Endothelial cell of umbilical vein (primary cell): ENCODE results near the gene RABGAP1. TPM values are rescaled to one million over a fixed set of nuclear protein-coding genes. Genes with fewer than 3 reads are reported as not detected.

Source experiments
- BruUV-seq: library from RNA; stranded (reverse); fragments of 400-500 nt; replicated peaks from 2 replicates; lab custom pipeline; 2021; lab: Mats Ljungman, UMichigan
- CTCF ChIA-PET: fragments of 300-600, 350-600 bp; sonication (Branson Sonifier 250); formaldehyde crosslinking; loops from one replicate; lab custom pipeline; 2021; ENCODE audit warnings: antibody characterized with exemption, inconsistent platforms; lab: Charles Lee
- POLR2A ChIA-PET: fragments of 300-600, 350-600 bp; sonication (Branson Sonifier 250); formaldehyde crosslinking; loops from one replicate; lab custom pipeline; 2021; ENCODE audit warnings: antibody characterized with exemption, inconsistent platforms; lab: Charles Lee
- DNase-seq: peaks from one replicate; pipeline ENCODE4 v3.0.0-alpha.2; 2011; ENCODE audit warnings: low read depth, low spot score
- FAIRE-seq: peaks from 2 replicates; lab custom pipeline; 2011; peaks lifted over from hg19 to GRCh38; lab: Jason Lieb, UNC
- H2AFZ ChIP-seq: 2 replicates; pipeline ENCODE4 v1.6.0; 2012; ENCODE audit warnings: low read depth, low read length, control low read depth, inconsistent platforms
- H3K27ac ChIP-seq: 2 replicates; pipeline ENCODE4 v1.5.1; 2011; ENCODE audit warnings: low read depth, mild to moderate bottlenecking, control low read depth, low read length, moderate library complexity; ENCODE audit not compliant: insufficient read depth
- H3K27me3 ChIP-seq, 2 experiments: 2 replicates each; pipeline versions ENCODE4 v1.6.0 to v1.6.1; 2011; ENCODE audit warnings: low read length in 2 of 2, mixed read lengths in 1 of 2; ENCODE audit not compliant: control insufficient read depth in 2 of 2, insufficient read depth in 2 of 2
- H3K36me3 ChIP-seq, 2 experiments: 2 replicates in 1 of 2; 3 replicates in 1 of 2; pipeline ENCODE4 v1.5.1; 2011; ENCODE audit warnings: low read length in 2 of 2, mild to moderate bottlenecking in 1 of 2, moderate library complexity in 1 of 2; ENCODE audit not compliant: control insufficient read depth in 2 of 2, insufficient read depth in 2 of 2; ENCODE audit errors: extremely low read depth in 1 of 2
- H3K4me1 ChIP-seq: 3 replicates; pipeline ENCODE4 v1.5.1; 2011; ENCODE audit warnings: mild to moderate bottlenecking, low read length; ENCODE audit not compliant: control insufficient read depth, insufficient read depth; ENCODE audit errors: extremely low read depth
- H3K4me2 ChIP-seq: 2 replicates; pipeline ENCODE4 v1.6.1; 2011; ENCODE audit warnings: low read length, control low read depth, mixed read lengths; ENCODE audit not compliant: insufficient read depth
- H3K4me3 ChIP-seq, 3 experiments: fragments of 200-600 bp in 1 of 3; sonication (generic), shearing (Covaris generic) in 1 of 3; replicated peaks in 1 of 3; 2 replicates each; pipeline ENCODE4 v1.5.1; 2011 to 2016; ENCODE audit warnings: control low read depth in 3 of 3, low read length in 3 of 3, mild to moderate bottlenecking in 2 of 3, inconsistent platforms in 1 of 3, low read depth in 1 of 3, moderate library complexity in 1 of 3; ENCODE audit not compliant: insufficient read depth in 1 of 3
- H3K79me2 ChIP-seq: 2 replicates; pipeline ENCODE4 v1.6.0; 2012; ENCODE audit warnings: low read length, inconsistent platforms; ENCODE audit not compliant: control insufficient read depth, insufficient read depth
- H3K9ac ChIP-seq: replicated peaks from 2 replicates; pipeline ENCODE3; 2011; ENCODE audit warnings: low read length, control low read depth; ENCODE audit not compliant: insufficient read depth; ENCODE audit errors: extremely low read depth
- H3K9me1 ChIP-seq: replicated peaks from 3 replicates; pipeline ENCODE4 v1.6.0; 2011; ENCODE audit warnings: mild to moderate bottlenecking, low read length; ENCODE audit not compliant: control insufficient read depth, insufficient read depth; ENCODE audit errors: extremely low read depth
- H3K9me3 ChIP-seq: replicated peaks from 2 replicates; pipeline ENCODE4 v1.5.1; 2012; ENCODE audit warnings: low read length, inconsistent platforms; ENCODE audit not compliant: control insufficient read depth, insufficient read depth
- H4K20me1 ChIP-seq: replicated peaks from 2 replicates; pipeline ENCODE3; 2011; ENCODE audit warnings: mild to moderate bottlenecking, low read length; ENCODE audit not compliant: control insufficient read depth, insufficient read depth; ENCODE audit errors: extremely low read depth
- EZH2 ChIP-seq: IDR thresholded peaks from 2 replicates; pipeline ENCODE4 v1.6.1; 2012; ENCODE audit warnings: borderline replicate concordance, low read depth, mild to moderate bottlenecking, moderate library complexity, low read length, inconsistent platforms; ENCODE audit not compliant: severe bottlenecking
- FOS ChIP-seq: IDR thresholded peaks from 2 replicates; pipeline ENCODE4 v1.6.1; 2011; ENCODE audit warnings: mild to moderate bottlenecking, low read length, moderate library complexity, borderline replicate concordance; ENCODE audit not compliant: insufficient read depth
- JUN ChIP-seq: IDR thresholded peaks from 2 replicates; pipeline ENCODE4 v1.6.1; 2011; ENCODE audit warnings: borderline replicate concordance, low read depth; ENCODE audit not compliant: insufficient read length, insufficient read depth
- POLR2AphosphoS5 ChIP-seq: IDR thresholded peaks from 2 replicates; pipeline ENCODE4 v1.6.1; 2012; ENCODE audit warnings: low read depth, mild to moderate bottlenecking, control low read depth, low read length, moderate library complexity; ENCODE audit not compliant: insufficient read depth
- dilution Hi-C: fragments of 300-500 bp; cut with MboI; formaldehyde crosslinking; loops from one replicate; pipeline ENCODE4 v1.15.0; 2019; ENCODE audit warnings: low sequenced_read_pairs; ENCODE audit not compliant: extremely low pct_ligation_motif_present
- intact Hi-C: fragments of 100-400 bp; cut with micrococcal nuclease; formaldehyde crosslinking; loops from one replicate; pipeline ENCODE4 v1.10.0; 2022
- polyA plus RNA-seq, 4 experiments: library from polyadenylated mRNA; depleted of rRNA in 3 of 4; stranded (reverse) in 3 of 4; unstranded in 1 of 4; fragments of >200 nt; gene quantifications; 2 replicates each; pipeline versions ENCODE4 v1.2.1 to v1.2.3, GENCODE V29; 2011 to 2012; ENCODE audit warnings: missing spikeins in 1 of 4
- total RNA-seq: library from RNA; stranded (reverse); gene quantifications from 2 replicates; pipeline ENCODE4 v1.2.3, GENCODE V29; 2021
- TF ChIP-seq, protein P1 (sequence below): IDR thresholded peaks from 2 replicates; pipeline ENCODE4 v1.6.1; 2011; ENCODE audit not compliant: insufficient read depth, insufficient read length
- TF ChIP-seq, protein P2 (sequence below), 2 donors: IDR thresholded peaks; 1 replicate in 1 of 2; 2 replicates in 1 of 2; pipeline ENCODE4 v1.5.1; 2011; ENCODE audit warnings: low read length in 2 of 2, mild to moderate bottlenecking in 2 of 2, moderate library complexity in 2 of 2, control low read depth in 1 of 2, inconsistent platforms in 1 of 2, low read depth in 1 of 2; ENCODE audit not compliant: insufficient read depth in 1 of 2; ENCODE audit errors: extremely low read depth in 1 of 2

The RABGAP1 gene
- total and polyA plus RNA-seq, 2 donors (not counting 3 experiments of a cell fraction or from before 2014, with no cell fraction given): 19.0 to 53.6 TPM

DNA sequence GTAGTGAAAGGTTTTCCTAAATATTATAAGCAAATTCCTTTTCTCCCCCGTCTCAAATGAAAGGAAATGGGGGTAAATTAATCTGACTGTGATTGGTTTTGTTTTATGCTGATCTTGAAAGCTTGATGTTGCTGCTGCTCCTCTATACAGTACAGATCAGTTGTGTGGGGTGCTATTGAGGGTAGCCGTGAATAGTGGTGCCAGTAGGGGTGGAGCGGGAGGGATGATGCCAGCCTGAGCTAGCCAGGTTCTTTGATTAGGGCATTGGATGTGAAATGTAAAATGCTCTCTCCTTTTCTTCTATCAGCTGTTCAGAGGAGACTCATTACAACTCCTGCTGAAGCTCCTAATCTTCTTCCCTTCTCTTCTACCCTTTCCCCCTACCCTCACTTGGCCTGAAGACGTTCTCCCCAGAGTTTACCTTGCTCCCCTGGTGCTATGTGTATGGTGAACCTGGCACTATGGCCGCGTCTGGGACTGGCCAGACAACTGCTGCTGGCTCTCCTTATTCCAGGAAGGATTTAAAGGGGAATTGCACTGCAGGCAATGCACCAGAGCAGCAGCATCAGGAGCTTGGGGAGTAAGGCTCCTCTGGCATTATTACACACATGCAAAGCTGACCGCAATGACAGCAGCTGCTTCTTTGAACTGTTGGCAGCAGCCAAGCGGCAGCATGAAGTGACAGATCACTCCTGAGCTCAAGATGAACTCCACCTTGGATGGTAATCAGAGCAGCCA lies 93.2 kb downstream of the RABGAP1 start:
- BruUV-seq: no TSS peak
- Histone ChIP-seq H4K20me1 (no peaks in the 10 kb centered on the region), H2AFZ (no peak overlapping the region), H3K9ac (no peak overlapping the region), H3K27ac (no peak overlapping the region), H3K4me2 (no peak overlapping the region), H3K27me3 (no peaks in the 10 kb centered on the region), H3K9me3 (no peaks in the 10 kb centered on the region), H3K36me3 (peaks cover 3 to 6% of the 10 kb centered on the region in 2 experiments), H3K4me3 (no peak overlapping the region), H3K4me1 (peaks cover 10% of the 10 kb centered on the region), H3K79me2 (no peaks in the 10 kb centered on the region), H3K9me1 (no peaks in the 10 kb centered on the region)
- FAIRE-seq (no peak), DNase-seq (no peak)
- intact Hi-C loops (loop anchor here (1.0 kb wide), 1 partner anchor 15 kb away; no protein-coding TSS in a partner anchor), dilution Hi-C loops (no loop called here)
- ChIA-PET POLR2A (no interaction called here), CTCF (interaction anchor here (0.9 to 1.3 kb wide), 3 partner anchors 13 to 15 kb away, joined by 3 to 4 read pairs (median 3); no protein-coding TSS in a partner anchor)
- TF ChIP-seq POLR2AphosphoS5 (no peak), FOS (no peak), JUN (no peak)
- TF ChIP-seq, protein P1, sequence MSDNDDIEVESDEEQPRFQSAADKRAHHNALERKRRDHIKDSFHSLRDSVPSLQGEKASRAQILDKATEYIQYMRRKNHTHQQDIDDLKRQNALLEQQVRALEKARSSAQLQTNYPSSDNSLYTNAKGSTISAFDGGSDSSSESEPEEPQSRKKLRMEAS: no peak

- CTCF ChIA-PET: interaction anchor here (0.9 to 1.3 kb wide), 2 partner anchors 12 to 14 kb away, joined by 3 to 4 read pairs; no protein-coding TSS in a partner anchor
- POLR2A ChIA-PET: no interaction called here
Observed at GRCh38 chr9:123034881-123035510, 94.2 kb downstream of the RABGAP1 start.

More at GRCh38 chr9:123034881-123035510, 94.2 kb downstream of the RABGAP1 start:
- Histone ChIP-seq H3K4me3 (no peak overlapping the region), H4K20me1 (no peaks in the 10 kb centered on the region), H2AFZ (no peak overlapping the region), H3K9ac (no peak overlapping the region), H3K27ac (no peak overlapping the region), H3K27me3 (no peaks in the 10 kb centered on the region), H3K9me1 (no peaks in the 10 kb centered on the region), H3K4me1 (peaks cover 10% of the 10 kb centered on the region), H3K79me2 (no peaks in the 10 kb centered on the region), H3K36me3 (peaks cover 3 to 6% of the 10 kb centered on the region in 2 experiments), H3K4me2 (no peak overlapping the region), H3K9me3 (no peaks in the 10 kb centered on the region)
- dilution Hi-C loops (no loop called here), intact Hi-C loops (no loop called here)
- no peak for DNase-seq
- no TSS peak for BruUV-seq
- TF ChIP-seq, protein P2, sequence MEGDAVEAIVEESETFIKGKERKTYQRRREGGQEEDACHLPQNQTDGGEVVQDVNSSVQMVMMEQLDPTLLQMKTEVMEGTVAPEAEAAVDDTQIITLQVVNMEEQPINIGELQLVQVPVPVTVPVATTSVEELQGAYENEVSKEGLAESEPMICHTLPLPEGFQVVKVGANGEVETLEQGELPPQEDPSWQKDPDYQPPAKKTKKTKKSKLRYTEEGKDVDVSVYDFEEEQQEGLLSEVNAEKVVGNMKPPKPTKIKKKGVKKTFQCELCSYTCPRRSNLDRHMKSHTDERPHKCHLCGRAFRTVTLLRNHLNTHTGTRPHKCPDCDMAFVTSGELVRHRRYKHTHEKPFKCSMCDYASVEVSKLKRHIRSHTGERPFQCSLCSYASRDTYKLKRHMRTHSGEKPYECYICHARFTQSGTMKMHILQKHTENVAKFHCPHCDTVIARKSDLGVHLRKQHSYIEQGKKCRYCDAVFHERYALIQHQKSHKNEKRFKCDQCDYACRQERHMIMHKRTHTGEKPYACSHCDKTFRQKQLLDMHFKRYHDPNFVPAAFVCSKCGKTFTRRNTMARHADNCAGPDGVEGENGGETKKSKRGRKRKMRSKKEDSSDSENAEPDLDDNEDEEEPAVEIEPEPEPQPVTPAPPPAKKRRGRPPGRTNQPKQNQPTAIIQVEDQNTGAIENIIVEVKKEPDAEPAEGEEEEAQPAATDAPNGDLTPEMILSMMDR (IDR thresholded peaks at IDR 0.05; ENCODE audit: extremely low read depth in 1 of 2, insufficient read depth in 1 of 2, low read depth in 1 of 2, low read length in 2 of 2): no peak
- TF ChIP-seq EZH2 (no peak), JUN (no peak)
- TF ChIP-seq, protein P1: no peak
- no peak for FAIRE-seq
